Measurements from ENCODE around the gene ZNF423. TPM values are rescaled to one million over a fixed set of nuclear protein-coding genes. Genes with fewer than 3 reads are reported as not detected.

The ZNF423 gene
- total RNA-seq, 6 experiments from 2014 or later = not detected

DNA sequence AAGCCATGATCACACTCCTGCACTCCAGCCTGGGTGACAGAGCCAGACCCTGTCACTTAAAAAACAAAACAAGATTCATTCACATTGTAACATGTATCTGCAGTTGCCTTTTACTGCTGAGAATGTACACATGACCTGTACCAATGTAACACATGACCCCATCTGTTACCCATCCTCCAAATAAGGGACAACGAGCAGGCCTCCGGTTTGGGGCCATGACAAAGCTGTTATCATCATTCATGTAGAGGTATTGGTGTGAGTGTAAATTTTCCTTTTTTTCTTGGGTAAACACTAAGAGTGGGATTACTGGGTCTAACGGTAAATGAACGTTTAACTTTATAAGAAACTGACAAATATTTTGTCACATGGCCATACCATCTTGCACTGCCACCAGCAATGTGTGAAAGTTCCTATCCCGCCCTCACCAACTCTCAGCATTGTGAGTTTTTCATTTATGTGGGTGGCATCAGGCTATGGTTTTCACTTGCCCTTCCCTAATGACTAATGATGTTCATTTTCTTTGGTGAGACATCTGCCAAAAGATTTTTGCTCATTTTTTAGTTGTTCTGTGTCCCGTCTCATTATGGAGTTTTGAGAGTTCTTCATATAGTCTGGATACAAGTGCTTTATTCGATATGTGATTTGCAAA, 336.8 kb downstream of the ZNF423 start:
- Mint-ChIP-seq H3K27me3 (ENCODE audit: insufficient read depth) (no peaks in the 10 kb centered on the region; the same call in none of the 2 replicates), H3K36me3 (ENCODE audit: low read depth) (no peaks in the 10 kb centered on the region), H3K4me1 (ENCODE audit: low read depth) (no peaks in the 10 kb centered on the region)

DNA sequence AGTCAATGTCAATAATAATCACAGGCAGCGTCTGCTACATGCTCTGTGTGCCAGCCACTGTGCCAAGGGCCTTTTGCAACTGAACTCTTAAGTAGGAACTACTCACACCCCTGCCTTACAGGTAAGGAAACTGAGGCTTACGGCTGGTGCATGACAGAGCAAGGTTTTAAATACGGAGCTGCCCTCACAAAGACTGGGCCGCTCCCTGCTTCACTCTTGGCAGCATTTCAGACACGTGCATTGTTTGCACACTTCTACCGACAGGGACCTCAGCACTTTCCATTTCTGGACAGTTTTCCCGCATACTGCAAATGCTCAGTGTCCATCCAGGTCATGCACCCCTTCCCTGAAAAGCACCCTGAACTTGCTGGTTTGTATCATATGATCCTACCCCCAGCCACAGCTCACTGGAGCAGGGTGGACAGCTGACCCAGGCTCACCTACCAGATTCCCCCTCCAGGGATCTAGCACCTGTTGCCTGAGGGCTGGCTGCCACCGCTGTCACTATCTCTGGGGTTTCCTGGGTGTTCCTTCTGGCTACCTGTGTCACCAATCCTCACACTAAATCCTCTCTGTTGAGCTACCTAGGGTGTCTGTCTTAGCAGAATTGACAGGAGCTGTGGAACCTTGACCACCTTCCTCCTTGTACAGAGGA, 339.4 kb downstream of the ZNF423 start:
- TF ChIP-seq, protein P1, sequence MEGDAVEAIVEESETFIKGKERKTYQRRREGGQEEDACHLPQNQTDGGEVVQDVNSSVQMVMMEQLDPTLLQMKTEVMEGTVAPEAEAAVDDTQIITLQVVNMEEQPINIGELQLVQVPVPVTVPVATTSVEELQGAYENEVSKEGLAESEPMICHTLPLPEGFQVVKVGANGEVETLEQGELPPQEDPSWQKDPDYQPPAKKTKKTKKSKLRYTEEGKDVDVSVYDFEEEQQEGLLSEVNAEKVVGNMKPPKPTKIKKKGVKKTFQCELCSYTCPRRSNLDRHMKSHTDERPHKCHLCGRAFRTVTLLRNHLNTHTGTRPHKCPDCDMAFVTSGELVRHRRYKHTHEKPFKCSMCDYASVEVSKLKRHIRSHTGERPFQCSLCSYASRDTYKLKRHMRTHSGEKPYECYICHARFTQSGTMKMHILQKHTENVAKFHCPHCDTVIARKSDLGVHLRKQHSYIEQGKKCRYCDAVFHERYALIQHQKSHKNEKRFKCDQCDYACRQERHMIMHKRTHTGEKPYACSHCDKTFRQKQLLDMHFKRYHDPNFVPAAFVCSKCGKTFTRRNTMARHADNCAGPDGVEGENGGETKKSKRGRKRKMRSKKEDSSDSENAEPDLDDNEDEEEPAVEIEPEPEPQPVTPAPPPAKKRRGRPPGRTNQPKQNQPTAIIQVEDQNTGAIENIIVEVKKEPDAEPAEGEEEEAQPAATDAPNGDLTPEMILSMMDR (IDR thresholded peaks at IDR 0.05) = no peak
- Mint-ChIP-seq H3K4me3 (no peak overlapping the region), H3K4me1 (ENCODE audit: low read depth) (no peaks in the 10 kb centered on the region), H3K9me3 (peaks cover 31% of the 10 kb centered on the region), H3K27me3 (ENCODE audit: insufficient read depth) (no peaks in the 10 kb centered on the region; the same call in none of the 2 replicates), H3K27ac (no peak overlapping the region), H3K36me3 (ENCODE audit: low read depth) (no peaks in the 10 kb centered on the region)
- no peak for DNase-seq

More for the DNA sequence above, 336.8 kb downstream of the ZNF423 start:
- no peak overlapping the region for H3K27ac Mint-ChIP-seq
- no peak for DNase-seq
- H3K9me3 Mint-ChIP-seq = peaks cover 28% of the 10 kb centered on the region
- TF ChIP-seq, protein P1 (IDR thresholded peaks at IDR 0.05) = no peak
- H3K4me3 Mint-ChIP-seq = no peak overlapping the region

DNA sequence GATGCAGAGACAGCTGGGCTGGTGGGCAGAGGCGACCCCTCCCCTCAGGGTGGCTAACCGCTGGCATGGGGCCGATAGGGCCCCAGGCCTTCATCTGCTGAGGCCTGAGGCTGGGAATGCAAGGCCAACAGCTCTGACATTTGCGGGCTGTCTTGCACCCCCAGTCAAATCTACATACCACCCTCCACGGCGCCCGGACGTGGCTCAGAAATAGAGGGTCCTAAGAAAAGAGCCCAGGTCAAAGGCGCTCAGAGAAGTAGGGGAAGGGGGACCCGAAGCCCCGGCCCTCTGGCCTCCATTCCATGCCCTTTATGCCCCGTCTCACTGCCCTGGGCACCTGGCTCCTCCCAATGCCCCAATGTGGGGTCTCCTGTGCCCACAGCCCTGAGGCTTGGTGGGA, 340.1 kb downstream of the ZNF423 start:
- H3K4me1 Mint-ChIP-seq (ENCODE audit: low read depth) = no peaks in the 10 kb centered on the region
- H3K36me3 Mint-ChIP-seq (ENCODE audit: low read depth) = no peaks in the 10 kb centered on the region
- H3K9me3 Mint-ChIP-seq = peaks cover 29% of the 10 kb centered on the region
- no peaks in the 10 kb centered on the region; the same call in none of the 2 replicates for H3K27me3 Mint-ChIP-seq (ENCODE audit: insufficient read depth)
- no peak overlapping the region for H3K4me3 Mint-ChIP-seq
- DNase-seq = no peak
- H3K27ac Mint-ChIP-seq = no peak overlapping the region
- TF ChIP-seq, protein P1 (IDR thresholded peaks at IDR 0.05) = no peak

DNA sequence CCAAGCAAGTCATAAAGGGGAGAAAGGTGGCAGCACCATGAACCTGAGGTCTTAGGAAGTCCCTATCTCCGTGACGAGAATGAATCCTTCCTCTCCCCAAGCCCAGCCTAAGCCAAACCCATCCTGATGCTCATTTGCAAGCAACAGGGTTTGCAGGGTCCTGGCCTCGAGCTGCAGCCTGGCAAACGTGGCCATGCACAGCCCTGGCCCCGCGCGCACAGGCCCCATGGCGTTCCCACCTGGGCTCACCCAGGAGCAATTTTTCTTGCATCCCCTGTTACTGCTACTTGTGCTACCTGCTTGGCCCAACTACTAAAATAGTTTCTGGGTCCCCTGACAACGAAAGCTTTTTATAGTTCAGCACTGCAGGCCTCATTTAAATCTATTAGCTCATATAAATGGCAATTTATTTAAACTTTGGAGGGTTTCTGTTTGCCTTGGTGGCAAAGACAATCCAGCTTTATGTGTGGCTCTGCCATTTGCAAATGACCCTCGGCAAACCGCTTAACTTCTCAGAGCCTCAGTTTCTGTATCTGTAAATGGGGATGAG, 340.8 kb downstream of the ZNF423 start:
- Mint-ChIP-seq H3K4me1 (ENCODE audit: low read depth) (no peaks in the 10 kb centered on the region), H3K27me3 (ENCODE audit: insufficient read depth) (no peaks in the 10 kb centered on the region; the same call in 1 of the 2 replicates), H3K36me3 (ENCODE audit: low read depth) (no peaks in the 10 kb centered on the region), H3K27ac (no peak overlapping the region), H3K9me3 (peaks cover 21% of the 10 kb centered on the region), H3K4me3 (no peak overlapping the region)
- TF ChIP-seq, protein P1 (IDR thresholded peaks at IDR 0.05) = no peak
- no peak for DNase-seq

DNA sequence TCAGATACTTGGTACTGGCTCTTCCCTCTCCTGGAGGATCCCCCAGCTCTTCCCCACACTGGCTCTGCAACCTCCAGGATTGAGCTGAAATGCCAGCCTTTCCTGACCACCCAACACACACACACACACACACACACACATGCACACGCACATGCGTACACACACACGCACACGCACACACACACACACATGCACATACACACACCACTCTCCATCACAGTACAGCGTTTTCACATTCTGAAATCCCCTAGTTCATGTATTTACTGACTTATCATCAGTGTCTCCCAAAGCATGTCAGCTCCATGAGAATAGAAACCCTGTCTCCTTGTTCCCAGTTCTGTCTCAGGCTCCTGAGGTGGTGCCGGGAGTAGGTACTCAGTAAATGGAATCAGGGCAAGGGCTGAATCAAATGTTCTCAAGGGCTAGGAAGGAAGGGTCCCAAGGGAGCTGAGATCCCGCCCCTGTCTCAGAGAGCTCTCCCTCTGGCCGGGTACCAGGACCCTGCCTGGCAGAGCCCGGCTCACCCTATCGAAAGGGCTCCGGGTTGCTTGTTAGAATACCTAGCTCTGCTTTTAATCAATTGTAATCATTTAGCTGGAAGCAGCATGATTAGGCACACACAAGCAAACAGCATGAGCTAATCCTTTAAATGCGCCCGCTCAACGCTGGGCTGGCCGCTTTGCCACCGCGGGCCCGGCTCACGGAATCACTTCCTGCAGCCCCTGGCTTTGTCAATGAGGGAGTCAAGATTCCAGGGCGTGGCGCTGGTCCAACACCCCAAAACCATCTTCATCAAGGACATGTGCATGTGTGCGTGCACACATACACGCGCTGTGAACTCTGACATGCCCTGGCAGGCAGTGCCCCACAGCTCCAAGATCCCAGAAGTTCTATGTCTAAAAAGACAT, 341.6 kb downstream of the ZNF423 start:
- TF ChIP-seq, protein P1 (IDR thresholded peaks at IDR 0.05) = no peak
- H3K36me3 Mint-ChIP-seq (ENCODE audit: low read depth) = no peaks in the 10 kb centered on the region
- H3K9me3 Mint-ChIP-seq = peaks cover 18% of the 10 kb centered on the region
- H3K27me3 Mint-ChIP-seq (ENCODE audit: insufficient read depth) = no peaks in the 10 kb centered on the region; the same call in 1 of the 2 replicates
- no peak overlapping the region for H3K27ac Mint-ChIP-seq
- no peak overlapping the region for H3K4me3 Mint-ChIP-seq
- H3K4me1 Mint-ChIP-seq (ENCODE audit: low read depth) = no peaks in the 10 kb centered on the region
- no peak for DNase-seq
